Measurements from ENCODE around the gene SLC17A9.
A peak's percentile ranks its signal among the peaks of the same experiment; 100 is the strongest.

The SLC17A9 gene

DNA sequence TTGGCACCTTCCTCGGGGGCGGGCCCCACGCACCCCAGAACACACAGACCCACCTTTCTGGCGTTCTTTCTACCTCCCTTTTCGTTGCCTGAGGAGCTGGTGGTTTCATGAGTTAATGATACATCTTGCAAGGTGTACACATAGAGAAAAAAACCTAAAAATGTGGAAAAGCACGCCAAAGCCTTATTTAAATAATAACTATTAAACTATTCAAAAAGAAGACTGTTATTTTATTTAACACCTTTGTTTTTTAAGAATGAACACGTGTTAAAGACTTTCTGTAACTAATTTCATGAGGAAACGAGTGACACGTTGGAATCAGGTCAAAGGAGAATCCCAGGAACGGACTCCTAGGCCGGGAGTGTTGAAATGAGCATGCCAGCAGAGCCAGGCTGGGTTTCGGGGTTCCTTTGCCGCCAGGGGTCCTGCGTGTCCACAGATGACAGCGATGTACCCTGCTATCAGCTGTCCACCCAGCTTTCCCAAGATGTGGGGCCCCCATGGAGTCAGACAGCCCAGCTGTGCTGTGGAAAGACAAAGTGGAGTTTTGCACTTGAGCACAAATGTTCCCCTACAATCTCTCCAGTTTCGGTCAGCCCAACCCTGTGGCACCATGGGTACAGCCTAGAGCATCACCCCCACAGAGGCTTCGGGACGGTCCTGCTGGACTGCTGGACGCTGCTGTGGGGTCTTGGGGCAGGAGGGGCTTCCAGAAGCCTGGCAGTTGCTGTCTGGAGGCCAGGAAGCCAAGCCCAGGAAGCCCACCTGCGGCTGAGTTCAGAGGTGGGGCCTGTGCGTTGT is 16.1 kb downstream of the SLC17A9 start:
- no peak for DNase-seq (ENCODE audit: low read depth in 2 of 2)

DNA sequence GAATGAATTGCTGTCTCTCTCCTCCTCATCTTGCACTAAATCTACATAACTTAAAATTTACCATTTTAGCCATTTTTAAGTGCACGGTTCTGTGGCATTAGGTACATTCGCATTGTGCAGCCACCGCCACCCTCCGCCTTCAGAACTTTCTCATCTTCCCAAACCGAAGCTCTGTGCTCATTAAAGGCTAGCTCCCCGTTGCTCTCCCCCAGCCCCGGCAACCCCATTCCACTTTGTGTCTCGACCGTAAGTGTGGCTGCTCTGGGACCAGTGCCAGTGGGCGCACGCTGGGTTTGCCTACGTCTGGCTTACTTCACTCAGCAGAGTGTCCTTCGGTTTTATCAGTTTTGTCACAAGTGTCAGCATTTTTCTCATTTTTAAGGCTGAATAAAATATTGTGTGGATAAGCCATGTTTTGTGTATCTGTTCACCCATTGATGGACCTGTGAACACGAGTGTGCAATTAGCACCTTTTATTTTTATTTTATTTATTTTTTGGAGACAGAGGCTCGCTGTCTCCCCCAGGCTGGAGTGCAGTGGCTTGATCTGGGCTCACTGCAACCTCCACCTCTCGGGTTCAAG is 16.8 kb downstream of the SLC17A9 start:
- DNase-seq (ENCODE audit: low read depth in 2 of 2) = no peak

DNA sequence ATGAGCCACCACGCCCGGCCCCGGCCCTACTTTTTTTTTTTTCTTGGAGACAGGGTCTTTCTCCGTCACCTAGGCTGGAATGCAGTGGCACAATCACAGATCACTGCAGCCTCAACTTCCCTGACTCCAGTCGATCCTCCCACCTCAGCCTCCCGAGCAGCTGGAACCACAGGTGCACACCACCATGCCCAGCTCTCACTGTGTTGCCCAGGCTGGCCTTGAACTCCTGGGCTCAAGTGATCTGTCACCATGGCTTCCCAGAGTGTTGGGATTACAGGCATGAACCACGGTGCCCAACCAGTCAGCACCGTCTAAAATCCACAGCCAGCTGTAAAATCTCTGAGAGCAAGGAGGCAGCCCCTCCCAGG is 17.4 kb downstream of the SLC17A9 start:
- DNase-seq (ENCODE audit: low read depth in 2 of 2) = no peak

DNA sequence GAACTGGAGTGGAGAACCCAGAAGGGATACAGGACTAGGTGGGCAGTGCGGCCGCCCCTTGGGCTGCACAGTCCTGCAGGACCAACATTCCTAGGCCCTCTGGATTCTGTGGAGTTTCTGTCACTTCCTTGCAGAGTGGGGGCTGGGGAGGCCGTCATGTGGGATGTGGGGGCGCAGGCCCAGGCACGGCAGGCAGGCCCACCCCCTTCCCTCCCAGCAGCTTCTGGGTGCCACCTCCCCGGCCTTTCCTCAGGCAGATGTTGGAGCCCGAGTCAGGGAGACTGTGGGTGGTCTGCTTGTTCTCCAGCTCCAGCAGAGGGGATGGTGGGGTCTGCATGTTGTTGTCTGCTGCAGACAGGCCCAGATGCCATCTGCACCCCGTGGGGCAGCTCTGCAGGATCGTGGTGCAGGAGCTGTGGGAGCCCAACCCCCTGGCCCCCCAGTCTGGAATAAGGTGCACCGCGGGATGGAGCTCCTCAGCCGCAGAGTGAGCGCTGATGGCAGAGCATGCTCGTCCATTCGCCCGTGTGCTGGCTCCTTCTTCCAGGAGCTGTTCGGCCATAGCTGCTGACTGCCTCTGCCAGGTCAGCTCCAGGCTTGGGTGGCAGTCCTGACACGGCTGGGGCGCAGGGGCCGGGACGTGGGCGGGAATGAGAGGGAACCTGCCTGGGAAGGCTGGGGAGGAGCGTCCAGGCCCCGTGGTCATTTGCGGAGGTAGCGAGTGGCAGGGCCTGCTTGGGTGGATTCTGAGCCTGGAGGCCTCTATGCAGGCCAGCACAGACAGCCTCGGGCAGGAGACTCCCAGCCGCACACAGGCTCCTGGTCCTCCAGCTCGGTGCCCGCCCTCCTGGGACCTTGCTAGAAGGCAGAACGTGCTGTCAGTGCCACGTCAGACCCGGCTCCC is 18.1 kb downstream of the SLC17A9 start:
- no peak for DNase-seq (ENCODE audit: low read depth in 2 of 2)

DNA sequence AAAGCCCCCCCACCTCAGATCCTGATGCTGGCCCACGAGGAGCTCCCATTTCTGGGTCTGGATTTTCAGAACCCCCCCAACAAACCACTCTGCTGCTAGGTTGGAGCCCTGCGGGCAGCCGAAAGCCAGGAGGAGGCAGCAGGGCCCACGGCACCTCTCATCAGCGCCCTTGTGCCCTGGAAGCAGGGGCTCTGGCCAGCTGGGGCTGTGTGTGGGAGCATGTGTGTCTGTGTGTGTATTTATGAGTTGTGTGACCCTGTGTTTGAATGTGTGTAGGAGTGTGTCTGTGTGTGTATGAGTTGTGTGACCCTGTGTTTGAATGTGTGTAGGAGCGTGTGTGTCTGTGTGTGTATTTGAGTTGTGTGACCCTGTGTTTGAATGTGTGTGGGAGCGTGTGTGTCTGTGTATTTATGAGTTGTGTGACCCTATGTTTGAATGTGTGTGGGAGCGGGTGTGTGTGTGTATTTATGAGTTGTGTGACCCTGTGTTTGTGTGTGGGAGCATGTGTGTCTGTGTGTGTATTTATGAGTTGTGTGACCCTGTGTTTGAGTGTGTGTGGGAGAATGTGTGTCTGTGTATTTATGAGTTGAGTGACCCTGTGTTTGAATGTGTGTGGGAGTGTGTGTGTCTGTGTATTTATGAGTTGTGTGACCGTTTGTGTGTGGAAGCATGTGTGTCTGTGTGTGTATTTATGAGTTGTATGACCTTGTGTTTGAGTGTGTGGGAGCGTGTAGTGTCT is 18.9 kb downstream of the SLC17A9 start:
- DNase-seq (ENCODE audit: low read depth in 2 of 2) = no peak

DNA sequence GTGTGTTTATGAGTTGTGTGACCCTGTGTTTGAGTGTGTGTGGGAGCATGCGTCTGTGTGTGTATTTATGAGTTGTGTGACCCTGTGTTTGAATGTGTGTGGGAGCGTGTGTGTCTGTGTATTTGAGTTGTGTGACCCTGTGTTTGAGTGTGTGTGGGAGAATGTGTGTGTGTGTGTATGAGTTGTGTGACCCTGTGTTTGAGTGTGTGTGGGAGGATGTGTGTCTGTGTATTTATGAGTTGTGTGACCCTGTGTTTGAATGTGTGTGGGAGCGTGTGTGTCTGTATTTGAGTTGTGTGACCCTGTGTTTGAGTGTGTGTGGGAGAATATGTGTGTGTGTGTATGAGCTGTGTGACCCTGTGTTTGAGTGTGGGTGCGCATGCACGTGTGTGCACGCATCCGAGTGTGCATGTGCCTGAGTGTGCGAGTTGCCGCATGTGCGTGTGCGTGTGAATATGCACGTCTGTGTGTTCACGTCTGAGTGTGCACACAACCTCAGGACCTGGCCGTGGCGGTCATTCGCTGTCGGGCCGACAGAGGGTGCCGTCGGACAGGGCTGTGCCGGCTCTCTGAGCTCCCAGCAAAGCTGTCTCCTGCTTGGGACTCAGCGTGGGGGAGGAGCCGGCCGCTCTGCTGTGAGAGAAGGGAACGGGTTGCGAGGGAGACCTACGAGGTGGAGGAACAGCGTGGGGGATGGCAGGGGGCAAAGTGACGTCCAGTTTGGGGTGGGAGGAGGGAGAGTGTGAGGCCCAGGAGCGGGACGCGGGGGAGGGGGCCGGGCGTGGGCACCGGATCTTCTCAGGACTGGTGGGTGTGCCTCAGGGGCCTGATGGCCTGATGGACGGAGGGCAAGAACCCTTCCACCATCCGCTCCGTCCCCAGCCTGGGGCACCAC is 19.7 kb downstream of the SLC17A9 start:
- peak; percentile 79 to 81 for DNase-seq (ENCODE audit: low read depth in 2 of 2)

DNA sequence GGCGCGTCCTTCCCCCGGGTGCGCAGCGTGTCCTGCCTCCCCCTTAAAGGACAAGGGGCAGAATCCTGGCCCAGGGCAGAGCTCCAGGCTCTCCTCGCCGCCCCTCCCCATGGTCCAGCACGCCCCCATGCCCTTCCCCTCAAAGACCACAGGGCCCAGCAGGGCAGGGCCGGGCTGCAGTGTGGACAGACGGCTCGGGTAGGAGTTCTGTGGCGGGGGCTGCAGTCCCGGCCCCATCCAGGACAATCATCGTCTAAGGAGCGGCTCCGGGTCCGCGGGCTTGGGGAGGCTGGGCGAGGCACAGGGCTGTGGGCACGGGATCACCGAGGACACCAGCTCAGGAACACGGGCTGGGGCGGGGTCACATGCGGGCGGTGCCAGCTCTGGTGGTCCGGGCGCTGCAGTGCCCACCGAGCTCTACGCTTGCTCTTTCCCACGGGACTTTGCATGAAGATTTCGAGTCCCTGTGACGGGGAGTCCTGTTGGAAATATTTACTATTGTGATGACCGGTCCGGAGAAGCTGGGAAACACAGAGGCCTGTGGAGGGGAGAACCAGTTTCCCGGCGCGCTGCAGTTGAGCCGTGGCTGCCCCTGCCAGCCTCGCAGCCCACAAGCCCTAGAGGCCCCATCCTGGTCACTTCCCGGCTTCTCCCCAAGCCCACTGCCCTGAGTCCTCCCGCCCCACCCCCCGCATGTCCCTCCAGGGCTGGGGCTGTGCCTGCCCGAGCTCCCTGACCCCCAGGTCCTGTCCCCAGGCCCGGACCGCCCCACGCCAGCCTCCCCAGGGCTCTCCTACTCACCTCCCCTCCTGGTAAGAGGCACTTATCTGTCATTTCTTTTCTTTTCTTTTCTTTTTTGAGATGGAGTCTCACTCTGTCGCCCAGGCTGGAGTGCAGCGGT is 20.6 kb downstream of the SLC17A9 start:
- DNase-seq (ENCODE audit: low read depth in 2 of 2) = no peak

DNA sequence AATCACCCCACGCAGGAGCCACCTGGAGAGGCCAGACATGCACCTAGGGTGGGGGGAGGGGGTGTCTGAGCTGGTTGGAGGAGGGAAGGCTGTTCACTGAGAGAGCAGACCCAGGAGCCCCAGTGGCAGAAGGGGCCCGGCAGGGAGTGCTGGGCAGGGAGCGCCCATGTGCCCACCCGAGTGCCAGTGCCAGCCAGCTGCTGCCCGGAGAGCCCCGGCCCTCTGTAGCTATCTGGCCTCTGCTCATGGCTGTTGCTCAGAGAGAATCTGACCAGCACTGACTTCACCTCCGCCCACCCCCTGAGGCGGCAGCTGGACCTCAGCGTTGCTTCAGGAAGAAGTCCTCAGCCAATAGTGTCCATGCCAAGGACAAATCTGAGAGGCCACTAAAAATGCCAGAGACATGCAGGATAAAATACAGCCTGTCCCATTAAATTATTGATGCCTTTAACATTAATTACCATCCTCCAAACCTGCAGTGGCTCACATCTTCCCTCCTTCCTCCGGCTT is 22.8 kb downstream of the SLC17A9 start:
- DNase-seq (ENCODE audit: low read depth in 2 of 2) = no peak

DNA sequence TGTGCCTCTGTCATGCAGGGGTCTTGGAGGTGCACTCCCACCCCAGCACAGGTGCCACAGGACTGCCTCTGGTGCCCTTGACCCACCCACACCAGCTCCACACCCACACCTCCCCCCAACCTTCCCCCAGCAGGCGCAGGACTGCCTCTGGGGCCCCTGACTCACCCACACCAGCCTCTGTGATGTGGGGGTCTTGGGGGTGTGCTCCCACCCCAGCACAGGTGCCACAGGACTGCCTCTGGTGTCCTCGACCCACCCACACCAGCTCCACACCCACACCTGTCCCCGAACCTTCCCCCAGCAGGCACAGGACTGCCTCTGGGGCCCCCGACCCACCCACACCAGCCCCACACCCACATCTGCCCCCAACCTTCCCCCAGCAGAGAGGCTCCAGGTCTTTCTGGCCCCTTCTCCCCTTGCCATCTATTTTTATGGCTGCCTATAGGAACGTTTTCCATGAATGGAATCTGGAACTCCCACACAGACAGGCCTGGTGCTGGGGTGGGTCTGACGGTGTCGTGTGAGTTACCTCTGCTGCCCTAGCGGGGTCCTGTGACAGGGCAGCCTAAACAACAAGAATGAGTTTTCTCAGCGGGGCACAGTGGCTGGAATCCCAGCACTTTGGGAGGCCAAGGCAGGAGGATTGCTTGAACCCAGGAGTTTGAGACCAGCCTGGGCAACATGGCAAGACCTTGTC is 23.5 kb downstream of the SLC17A9 start:
- no peak for DNase-seq (ENCODE audit: low read depth in 2 of 2)

DNA sequence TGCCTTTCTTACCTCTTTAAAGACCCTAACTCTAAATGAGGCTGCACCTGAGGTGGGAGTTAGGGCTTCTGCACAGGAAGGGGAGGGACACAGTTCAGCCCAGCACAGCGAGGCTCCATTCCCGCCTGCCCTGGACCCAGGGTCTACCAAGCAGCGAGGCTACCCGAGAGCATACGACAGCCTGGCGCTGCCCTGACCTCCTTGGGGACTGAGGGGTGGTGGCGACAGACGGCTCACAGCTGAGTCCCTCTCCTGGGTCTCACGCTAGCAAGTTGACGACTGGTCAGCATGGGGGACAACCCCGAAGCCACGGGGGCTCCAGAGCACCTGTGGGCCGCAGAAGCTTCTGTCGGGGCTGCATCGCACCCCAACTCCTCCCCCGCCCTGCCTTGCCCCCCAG is 24.4 kb downstream of the SLC17A9 start:
- DNase-seq (ENCODE audit: low read depth in 2 of 2) = no peak

DNA sequence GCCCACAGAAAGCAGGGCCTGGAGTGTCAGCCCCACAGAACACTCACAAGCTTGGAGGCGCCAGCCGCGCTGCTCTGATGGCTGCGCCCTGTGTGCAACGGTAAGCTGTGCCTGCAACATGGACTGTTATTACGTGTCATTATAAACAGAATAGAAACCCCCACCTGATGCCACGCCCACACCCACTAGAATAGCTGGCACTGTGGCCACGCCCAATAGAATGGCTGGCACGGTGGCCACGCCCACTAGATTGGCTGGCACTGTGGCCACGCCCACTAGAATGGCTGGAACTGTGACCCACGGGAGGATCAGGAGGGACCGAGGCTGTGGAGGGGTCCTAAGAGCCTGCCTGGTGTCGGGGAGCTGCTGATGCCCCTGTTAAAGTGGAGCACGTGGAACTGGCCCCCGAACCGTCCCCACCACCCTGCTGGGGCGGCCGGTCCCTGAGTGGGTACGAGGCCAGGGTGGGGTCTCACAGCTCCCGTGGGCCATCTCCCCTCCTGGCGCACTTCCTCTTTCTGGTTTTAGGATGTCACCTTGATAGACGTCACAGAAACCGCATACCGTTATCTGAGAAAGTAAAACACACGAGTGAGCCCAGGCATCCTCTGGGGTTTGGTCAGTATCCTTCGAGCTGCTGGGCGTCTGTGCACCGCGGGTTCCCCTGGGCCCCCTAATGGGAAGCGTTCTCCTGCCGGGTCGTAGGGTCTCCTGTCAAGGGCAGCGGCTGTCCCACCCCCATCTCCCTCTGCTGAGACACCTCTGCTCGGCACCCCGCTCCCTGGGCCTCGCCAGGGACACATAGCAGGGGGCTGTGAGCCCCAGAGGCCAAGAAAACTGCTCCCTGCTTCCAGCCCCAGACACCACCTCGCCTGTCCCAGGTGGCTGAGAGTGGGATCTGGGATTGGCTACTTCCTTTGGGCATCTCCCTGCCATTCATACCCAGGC is 25.4 kb downstream of the SLC17A9 start:
- peak; percentile 42 to 66 for DNase-seq (ENCODE audit: low read depth in 2 of 2)

DNA sequence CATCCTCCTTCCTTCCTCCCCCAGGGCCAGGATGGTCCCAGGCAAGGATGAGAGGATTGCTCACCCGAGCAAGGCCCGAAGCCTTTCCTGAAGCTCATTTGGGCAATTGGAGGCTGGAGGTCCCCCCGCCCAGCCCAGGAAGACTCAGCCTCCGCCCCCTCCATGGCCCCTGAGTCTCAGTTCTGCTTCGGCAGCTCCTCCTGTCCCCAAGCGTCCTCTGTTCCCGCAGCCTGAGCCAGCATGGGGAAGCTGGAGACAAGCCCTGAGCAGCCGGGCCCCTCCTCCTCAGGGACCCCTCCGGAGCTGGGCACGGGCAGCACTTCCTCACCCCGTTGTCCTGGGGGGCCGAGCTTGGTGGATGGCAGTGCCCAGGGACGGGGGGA is 26.0 kb downstream of the SLC17A9 start:
- DNase-seq (ENCODE audit: low read depth in 2 of 2) = no peak

DNA sequence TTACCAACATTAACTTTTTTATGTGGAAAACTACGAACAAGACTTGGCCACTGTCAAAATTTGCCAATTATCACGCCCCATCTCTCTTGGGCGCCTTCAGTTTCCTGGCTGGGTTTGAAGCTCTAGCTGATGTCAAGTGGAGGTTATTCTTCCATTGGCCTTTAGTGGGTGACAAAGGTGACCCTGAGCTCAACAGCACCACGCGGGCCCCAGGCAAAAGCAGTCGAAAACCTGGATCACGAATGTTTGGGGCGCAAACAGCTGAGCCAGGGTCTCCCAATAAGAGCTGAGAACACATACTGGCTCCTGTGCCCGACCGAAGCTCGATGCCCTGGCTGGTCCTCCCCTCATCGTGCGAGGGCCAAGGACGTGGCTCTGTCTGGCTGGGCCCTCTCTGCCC is 26.8 kb downstream of the SLC17A9 start:
- DNase-seq (ENCODE audit: low read depth in 2 of 2) = no peak

DNA sequence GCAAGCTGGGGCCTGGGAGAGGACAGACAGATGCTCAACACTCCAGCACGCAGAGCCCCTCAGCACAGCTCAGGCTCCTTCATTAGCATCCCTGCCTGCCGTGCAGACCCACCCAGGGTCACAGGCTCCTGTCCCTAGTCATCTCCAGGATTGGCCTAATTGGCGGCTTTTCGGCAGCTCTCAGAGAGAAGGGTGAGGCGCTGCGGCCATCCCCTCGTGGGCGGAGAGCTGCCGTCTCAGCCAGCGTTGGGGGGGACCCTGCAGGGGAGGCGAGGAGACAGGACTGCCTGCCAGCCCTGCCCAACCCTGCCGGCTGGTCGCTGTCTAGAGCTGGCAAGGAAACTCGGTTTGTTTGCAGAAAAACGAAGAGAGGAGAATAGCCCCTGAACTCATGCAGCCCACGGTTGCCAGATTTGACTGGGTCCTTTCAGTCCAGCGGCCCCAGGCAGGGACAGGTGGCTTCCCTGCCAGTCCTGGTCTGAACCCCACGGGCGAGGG is 27.4 kb downstream of the SLC17A9 start:
- DNase-seq (ENCODE audit: low read depth in 2 of 2) = no peak

DNA sequence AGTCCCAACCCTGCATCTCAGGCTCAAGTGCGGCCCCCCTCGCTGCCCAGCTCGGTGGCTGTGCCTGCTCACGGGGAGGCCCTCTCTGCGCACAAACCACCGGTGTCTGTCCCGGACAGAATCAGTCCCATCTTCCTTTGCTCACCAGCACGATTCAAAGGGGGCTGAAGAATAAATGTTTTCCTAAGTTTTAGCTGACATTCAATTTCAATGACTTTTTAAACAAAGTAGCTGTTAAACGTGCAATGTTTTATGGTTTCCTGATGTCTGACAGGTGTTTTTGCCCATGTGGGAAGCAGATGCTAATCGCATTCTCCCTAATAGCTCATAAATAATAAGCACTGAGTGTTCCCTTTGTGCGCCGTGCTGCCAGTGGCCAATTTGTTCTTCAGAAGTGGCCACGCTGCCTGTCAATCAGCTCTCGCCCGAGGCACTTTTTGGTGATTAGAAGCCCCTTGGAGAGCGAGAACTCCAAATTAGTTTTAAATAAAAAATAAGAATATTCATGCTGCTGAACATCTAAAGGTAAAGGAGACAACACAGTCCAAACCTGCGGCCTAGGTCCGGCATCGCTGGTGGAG is 28.0 kb downstream of the SLC17A9 start:
- DNase-seq (ENCODE audit: low read depth in 2 of 2) = no peak

DNA sequence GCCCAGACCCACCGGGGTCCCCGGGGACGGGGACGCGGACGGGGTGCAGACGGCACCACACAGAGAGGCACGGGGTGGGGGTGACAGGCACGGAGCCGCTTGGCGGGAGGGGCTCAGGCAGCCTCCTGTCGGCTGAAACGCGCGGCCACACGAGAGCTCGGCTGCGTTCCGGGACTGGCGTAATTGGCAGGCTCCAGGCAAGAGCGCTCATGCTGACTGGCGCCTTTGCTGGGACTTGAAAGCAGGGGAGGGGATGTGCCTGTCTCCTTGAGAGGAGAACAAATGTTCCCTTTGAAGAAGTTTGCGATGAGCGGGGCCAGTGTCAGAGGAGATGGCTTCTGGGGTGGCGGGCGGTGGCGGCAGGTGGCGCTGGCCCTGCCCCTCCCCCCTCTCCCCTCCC is 28.5 kb downstream of the SLC17A9 start:
- DNase-seq (ENCODE audit: low read depth in 2 of 2) = no peak
